ENCODE results near the gene DDX21.

DDX21 gene

DNA sequence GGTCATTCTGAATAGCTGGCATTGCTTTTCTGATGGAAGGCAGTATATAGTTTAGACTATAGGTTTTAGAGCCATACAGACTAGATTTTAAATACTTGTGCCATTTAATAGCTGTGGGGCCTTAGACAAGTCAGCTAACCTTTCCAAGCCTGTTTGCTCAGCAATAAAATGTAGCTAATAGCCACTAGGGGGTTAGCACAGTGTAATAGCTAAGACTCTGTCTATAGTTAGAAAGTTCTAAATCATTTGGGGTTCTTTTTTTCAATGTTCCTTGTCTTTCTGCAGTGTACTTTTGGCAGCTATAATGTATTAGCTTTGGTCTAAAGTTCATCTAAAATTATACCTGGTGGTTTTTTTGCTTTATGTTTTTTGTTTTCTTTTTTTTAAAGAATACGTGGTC, 25.1 kb downstream of the DDX21 start:
- no peak for TF ChIP-seq FOXP2 (optimal IDR thresholded peaks at IDR 0.05; ENCODE audit: borderline replicate concordance, extremely low read depth, extremely low read length, insufficient read depth)
- no peak for TF ChIP-seq TAF1 (IDR thresholded peaks at IDR 0.05; ENCODE audit: borderline replicate concordance, insufficient read depth, low read length)
- TF ChIP-seq POLR2AphosphoS5 (IDR thresholded peaks at IDR 0.05; ENCODE audit: low read depth, low read length) = no peak
- TF ChIP-seq, protein P1, sequence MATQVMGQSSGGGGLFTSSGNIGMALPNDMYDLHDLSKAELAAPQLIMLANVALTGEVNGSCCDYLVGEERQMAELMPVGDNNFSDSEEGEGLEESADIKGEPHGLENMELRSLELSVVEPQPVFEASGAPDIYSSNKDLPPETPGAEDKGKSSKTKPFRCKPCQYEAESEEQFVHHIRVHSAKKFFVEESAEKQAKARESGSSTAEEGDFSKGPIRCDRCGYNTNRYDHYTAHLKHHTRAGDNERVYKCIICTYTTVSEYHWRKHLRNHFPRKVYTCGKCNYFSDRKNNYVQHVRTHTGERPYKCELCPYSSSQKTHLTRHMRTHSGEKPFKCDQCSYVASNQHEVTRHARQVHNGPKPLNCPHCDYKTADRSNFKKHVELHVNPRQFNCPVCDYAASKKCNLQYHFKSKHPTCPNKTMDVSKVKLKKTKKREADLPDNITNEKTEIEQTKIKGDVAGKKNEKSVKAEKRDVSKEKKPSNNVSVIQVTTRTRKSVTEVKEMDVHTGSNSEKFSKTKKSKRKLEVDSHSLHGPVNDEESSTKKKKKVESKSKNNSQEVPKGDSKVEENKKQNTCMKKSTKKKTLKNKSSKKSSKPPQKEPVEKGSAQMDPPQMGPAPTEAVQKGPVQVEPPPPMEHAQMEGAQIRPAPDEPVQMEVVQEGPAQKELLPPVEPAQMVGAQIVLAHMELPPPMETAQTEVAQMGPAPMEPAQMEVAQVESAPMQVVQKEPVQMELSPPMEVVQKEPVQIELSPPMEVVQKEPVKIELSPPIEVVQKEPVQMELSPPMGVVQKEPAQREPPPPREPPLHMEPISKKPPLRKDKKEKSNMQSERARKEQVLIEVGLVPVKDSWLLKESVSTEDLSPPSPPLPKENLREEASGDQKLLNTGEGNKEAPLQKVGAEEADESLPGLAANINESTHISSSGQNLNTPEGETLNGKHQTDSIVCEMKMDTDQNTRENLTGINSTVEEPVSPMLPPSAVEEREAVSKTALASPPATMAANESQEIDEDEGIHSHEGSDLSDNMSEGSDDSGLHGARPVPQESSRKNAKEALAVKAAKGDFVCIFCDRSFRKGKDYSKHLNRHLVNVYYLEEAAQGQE (IDR thresholded peaks at IDR 0.05; ENCODE audit: insufficient read depth in 1 of 2, low read depth in 2 of 2, low read length in 2 of 2) = no peak
- TF ChIP-seq SIN3A (IDR thresholded peaks at IDR 0.05; ENCODE audit: borderline replicate concordance, insufficient read depth, low read length) = no peak

DNA sequence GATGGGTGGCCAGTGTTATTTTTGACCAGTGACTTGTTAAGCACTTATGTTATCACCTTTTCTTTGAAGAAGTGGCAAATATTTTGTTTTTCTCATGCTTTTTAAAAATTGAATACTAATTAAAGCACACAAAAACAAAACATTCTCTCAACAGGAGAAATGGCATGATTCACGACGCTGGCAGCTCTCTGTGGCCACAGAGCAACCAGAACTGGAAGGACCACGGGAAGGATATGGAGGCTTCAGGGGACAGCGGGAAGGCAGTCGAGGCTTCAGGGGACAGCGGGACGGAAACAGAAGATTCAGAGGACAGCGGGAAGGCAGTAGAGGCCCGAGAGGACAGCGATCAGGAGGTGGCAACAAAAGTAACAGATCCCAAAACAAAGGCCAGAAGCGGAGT, 26.4 kb downstream of the DDX21 start:
- TF ChIP-seq, protein P1 (IDR thresholded peaks at IDR 0.05; ENCODE audit: insufficient read depth in 1 of 2, low read depth in 2 of 2, low read length in 2 of 2) = no peak
- TF ChIP-seq POLR2AphosphoS5 (IDR thresholded peaks at IDR 0.05; ENCODE audit: low read depth, low read length) (no peak), FOXP2 (optimal IDR thresholded peaks at IDR 0.05; ENCODE audit: borderline replicate concordance, extremely low read depth, extremely low read length, insufficient read depth) (no peak), SIN3A (IDR thresholded peaks at IDR 0.05; ENCODE audit: borderline replicate concordance, insufficient read depth, low read length) (no peak), TAF1 (IDR thresholded peaks at IDR 0.05; ENCODE audit: borderline replicate concordance, insufficient read depth, low read length) (no peak)

DNA sequence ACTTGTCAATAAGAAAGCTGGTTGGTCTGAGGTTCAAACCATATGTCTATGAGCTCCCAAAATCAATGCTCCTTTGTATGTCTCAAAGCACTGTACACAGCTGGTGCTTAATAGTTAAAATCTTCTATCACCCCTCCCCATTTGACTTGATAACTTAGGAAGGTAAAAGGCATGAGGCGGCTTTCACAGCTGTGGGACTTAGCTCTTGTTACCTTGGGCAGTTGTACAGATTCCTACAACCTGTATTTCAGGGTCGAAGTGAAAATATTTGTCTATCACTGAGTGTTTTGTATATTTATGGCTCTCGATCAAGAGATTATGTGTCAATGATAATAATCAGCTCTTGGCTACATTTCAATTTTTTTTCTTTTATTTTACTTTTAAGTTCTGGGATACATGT, 31.6 kb downstream of the DDX21 start:
- TF ChIP-seq FOXP2 (optimal IDR thresholded peaks at IDR 0.05; ENCODE audit: borderline replicate concordance, extremely low read depth, extremely low read length, insufficient read depth) (no peak), POLR2AphosphoS5 (IDR thresholded peaks at IDR 0.05; ENCODE audit: low read depth, low read length) (no peak)

DNA sequence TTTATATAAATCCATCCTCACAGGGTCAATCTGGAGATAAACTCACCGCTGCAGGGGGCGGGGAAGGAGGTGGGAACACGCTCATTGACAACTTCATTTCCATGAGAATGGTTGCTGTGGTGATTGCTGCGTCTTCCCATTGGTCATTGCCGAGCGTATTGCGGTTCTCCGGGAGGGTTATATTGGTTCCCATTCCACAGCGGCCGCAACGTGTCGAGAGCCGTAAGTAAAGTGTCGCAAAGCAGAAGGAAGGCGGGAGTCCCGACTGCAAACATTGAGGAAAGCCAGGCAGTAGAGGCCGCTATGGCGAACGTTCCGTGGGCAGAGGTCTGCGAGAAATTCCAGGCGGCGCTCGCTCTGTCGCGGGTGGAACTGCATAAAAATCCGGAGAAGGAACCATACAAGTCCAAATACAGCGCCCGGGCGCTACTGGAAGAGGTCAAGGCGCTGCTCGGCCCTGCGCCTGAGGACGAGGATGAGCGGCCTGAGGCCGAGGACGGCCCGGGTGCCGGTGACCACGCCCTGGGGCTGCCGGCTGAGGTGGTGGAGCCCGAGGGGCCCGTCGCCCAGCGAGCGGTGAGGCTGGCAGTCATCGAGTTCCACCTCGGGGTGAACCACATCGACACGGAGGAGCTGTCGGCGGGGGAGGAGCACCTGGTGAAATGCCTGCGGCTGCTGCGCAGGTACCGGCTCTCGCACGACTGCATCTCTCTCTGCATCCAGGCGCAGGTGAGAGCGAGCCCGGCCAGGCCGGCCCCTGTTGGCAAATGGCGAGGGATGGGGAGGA, 32.8 kb downstream of the DDX21 start, which contains the start of gene KIFBP:
KIFBP (plus strand) TSS at position 274 of the 787 bp plus-strand sequence; CDS start at position 304, 30 bp downstream.
- TF ChIP-seq SIN3A (IDR thresholded peaks at IDR 0.05; ENCODE audit: borderline replicate concordance, insufficient read depth, low read length) (0 out of 2 replicates have a peak, but pooled peaks have one; percentile 65), FOXP2 (optimal IDR thresholded peaks at IDR 0.05; ENCODE audit: borderline replicate concordance, extremely low read depth, extremely low read length, insufficient read depth) (no peak), TAF1 (IDR thresholded peaks at IDR 0.05; ENCODE audit: borderline replicate concordance, insufficient read depth, low read length) (peak; percentile 70; the same call in 1 of the 2 replicates), POLR2AphosphoS5 (IDR thresholded peaks at IDR 0.05; ENCODE audit: low read depth, low read length) (peak; percentile 82)
- TF ChIP-seq, protein P1 (IDR thresholded peaks at IDR 0.05; ENCODE audit: insufficient read depth in 1 of 2, low read depth in 2 of 2, low read length in 2 of 2) = peak in 1 of 2 experiments; percentile 39; a peak in 1 of 4 replicates

DNA sequence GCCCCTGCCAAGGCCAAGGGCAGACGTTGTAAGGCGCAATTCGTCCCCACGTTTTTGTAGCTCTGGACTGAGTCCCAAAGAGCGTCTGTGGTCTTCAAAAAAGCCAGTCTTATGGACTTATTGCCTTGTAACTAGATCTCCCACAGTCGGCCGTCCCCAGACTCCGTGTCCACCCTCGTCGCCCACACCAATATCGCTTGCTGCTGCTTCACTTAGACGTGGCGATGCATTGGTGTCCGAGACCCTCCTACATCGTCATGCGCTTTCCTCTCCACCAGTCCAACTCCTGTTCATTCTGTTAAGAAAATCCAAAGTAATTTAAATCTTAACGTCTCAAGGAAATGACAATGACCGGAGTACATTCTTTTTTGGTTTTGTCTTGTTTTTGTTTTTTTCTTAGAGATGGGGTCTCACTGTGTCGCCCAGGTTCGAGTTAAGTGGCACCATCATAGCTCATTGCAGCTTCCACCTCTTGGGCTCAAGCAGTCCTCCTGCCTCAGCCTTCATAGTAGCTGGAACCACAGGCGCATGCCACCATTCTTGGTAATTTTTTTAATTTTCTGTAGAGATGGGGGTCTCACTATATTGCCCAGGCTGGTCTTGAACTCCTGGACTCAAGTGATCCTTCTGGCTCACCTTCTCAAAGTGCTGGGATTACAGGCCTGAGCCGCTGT, 33.5 kb downstream of the DDX21 start:
- TF ChIP-seq SIN3A (IDR thresholded peaks at IDR 0.05; ENCODE audit: borderline replicate concordance, insufficient read depth, low read length) = no peak
- TF ChIP-seq FOXP2 (optimal IDR thresholded peaks at IDR 0.05; ENCODE audit: borderline replicate concordance, extremely low read depth, extremely low read length, insufficient read depth) = no peak
- no peak for TF ChIP-seq TAF1 (IDR thresholded peaks at IDR 0.05; ENCODE audit: borderline replicate concordance, insufficient read depth, low read length)
- TF ChIP-seq, protein P1 (IDR thresholded peaks at IDR 0.05; ENCODE audit: insufficient read depth in 1 of 2, low read depth in 2 of 2, low read length in 2 of 2) = no peak
- no peak for TF ChIP-seq POLR2AphosphoS5 (IDR thresholded peaks at IDR 0.05; ENCODE audit: low read depth, low read length)
